Measurements from ENCODE around the gene SLC16A6.

The SLC16A6 gene

DNA sequence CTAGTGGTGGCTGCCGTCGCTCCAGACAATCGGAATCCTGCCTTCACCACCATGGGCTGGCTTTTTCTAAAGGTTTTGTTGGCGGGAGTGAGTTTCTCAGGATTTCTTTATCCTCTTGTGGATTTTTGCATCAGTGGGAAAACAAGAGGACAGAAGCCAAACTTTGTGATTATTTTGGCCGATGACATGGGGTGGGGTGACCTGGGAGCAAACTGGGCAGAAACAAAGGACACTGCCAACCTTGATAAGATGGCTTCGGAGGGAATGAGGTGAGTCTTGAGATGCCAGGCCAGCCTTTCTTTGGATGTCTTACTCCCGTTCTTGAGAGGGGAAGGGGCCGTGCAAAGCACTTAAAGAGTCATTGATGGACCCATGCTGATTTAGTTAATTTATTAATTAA lies 16.5 kb upstream of the SLC16A6 start:
- TF ChIP-seq CTCF (IDR thresholded peaks at IDR 0.05; ENCODE audit: low read depth, low read length) = no peak
- DNase-seq (ENCODE audit: extremely low read depth, low read depth) = no peak

- no peak for DNase-seq (ENCODE audit: extremely low read depth, low read depth)
- TF ChIP-seq CTCF (IDR thresholded peaks at IDR 0.05; ENCODE audit: low read depth, low read length) = no peak
These were observed 15.9 kb upstream of the SLC16A6 start for GRCh38 chr17:68306819-68307218.

DNA sequence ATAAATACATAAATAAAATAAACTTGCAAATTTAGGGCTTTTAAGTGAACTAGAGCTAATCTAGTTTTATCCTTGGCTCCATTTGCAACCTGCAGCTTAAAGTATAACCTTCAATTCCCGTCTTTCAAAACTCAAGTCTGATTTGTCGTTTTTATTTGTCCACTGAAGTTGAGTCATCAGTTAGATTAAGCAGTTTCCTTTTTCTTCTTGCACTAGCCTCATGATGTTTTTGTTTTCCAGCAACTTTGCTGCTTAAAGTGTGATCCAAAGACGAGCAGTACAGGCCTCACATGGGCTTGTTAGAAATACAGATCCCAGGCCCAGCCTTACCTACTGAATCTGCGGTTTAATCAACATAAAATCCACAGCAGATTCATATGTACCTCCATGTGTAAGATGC lies 14.2 kb upstream of the SLC16A6 start:
- no peak for DNase-seq (ENCODE audit: extremely low read depth, low read depth)
- TF ChIP-seq CTCF (IDR thresholded peaks at IDR 0.05; ENCODE audit: low read depth, low read length) = no peak

GRCh38 chr17:68304706-68305105 lies 13.8 kb upstream of the SLC16A6 start:
- DNase-seq (ENCODE audit: extremely low read depth, low read depth) = no peak
- TF ChIP-seq CTCF (IDR thresholded peaks at IDR 0.05; ENCODE audit: low read depth, low read length) = no peak

DNA sequence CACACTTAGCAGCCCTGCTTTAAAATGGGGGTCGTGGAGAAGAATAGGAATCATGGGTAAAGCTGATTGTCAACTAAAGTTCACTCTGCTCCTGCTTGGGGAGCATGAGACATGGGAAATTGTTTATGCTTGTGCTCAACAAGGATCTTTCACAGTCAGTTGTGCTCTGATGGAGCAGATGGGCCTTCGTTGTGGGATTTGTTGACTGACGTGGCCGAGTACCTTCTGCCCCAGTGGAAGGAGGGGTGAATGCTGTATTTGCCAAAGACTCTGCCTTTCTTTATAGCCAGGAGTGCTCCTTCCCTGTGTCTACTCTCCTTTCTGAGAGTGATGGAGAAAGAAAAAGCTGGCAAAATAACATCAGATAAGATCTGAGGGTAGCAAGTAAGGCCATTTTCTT lies 11.7 kb upstream of the SLC16A6 start:
- no peak for TF ChIP-seq CTCF (IDR thresholded peaks at IDR 0.05; ENCODE audit: low read depth, low read length)
- DNase-seq (ENCODE audit: extremely low read depth, low read depth) = no peak

GRCh38 chr17:68302066-68302564 lies 11.2 kb upstream of the SLC16A6 start:
- no peak for TF ChIP-seq CTCF (IDR thresholded peaks at IDR 0.05; ENCODE audit: low read depth, low read length)
- no peak for DNase-seq (ENCODE audit: extremely low read depth, low read depth)

DNA sequence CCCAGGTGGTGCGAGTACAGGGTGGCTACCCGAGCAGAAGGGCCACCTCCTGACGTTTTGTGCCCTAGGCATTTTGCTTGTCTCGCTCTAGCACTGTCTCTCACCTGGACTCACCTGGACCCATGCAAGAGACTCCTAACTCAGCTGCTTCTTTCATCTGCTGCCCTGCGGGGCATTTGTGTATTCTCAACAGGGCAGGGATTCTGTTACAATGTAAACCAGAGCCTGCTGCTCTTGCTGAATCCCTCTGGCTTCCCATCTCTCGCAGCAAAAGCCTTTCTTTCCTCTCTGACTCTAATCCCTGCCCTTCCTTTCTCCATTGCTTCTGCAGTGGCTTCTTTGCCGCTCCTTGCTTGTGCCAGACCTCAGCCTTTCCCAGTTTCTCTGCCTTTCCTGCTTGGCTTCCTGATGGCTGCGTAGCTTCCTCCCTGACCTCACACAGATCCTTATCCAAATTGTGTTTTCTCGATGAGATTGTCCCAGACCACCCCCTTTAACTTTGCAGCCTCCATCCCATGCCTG lies 10.6 kb upstream of the SLC16A6 start:
- no peak for DNase-seq (ENCODE audit: extremely low read depth, low read depth)
- TF ChIP-seq CTCF (IDR thresholded peaks at IDR 0.05; ENCODE audit: low read depth, low read length) = no peak

All from AG09319 (cell line).